ENCODE measurements around the gene BIN1.

Gene BIN1

DNA sequence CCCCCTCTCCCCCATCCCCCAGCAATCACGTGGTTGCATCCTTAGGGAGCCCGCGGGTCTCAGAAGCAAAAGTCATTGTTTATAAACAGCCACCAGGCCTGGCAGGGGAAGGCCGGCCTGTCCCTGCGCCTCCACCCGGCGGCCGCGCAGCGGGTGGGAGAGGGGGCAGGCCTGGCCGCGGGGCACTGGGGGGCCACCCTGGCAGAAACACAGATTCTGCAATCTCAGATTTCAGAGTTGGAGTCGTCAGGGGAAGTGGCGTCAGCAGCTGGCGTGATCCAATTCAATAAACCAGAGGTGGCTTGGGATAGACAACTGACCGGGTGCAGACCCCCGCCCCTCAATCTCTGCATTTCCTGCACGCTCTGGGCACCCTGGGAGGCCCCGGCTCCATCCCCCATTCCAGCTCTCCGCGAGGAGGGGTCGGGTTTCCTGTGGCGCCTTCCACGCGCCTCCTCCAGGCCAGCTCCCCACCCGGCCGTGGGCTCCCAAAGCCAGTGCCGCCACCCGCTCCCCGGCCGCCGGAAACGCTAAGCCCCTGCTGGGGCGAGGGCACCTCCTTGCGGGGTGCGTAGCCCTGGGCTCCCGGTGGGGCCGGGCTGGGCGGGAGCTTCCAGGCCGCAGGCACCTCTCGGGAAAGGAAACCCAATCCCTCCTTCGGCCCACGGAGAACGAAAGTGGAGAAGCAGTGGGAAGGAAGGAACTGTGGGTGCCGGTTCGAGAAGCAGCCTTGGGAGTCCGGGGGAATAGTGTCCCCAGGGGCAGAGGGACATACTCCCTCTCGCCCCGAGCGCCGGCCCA lies 1.1 kb downstream of the BIN1 start:
- no peak for DNase-seq (ENCODE audit: low read depth in 2 of 3, low spot score in 1 of 3)

DNA sequence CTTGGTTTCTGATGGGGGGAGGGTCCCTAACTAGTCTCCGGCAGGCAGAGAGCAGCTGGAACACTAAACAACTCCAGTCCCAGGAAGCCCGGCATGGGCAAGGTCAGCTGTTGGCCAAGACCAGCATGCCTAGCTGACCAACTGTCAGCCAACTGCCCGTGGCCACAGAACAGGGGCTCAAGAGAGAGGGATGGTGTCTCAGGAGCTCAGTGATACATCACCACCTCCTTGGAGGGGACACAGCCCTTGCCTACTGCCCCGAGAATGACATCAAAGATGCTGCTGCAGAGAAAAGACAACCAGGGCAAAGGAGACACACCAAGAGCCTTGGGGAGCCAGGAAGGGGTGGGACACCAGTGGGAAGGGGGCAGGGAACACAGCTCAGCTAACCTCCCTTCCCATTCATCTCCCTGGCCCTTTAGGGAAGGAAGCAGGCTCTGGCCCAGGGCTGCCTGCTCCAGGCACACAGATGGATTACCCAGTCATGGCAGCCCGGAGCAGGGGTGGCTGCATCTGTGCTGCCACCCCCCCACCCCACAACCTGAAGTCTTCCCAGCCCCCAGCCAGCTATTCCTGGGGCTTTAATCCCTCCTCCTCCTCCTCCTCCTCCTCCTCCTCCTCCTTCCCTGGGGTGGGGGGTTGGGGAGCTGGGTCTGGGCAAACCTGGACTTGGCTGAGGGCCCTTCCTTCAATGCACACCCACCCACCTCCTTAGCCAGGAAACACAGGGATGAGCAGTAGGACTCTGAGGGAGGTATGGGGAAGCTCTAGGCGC lies 1.9 kb downstream of the BIN1 start:
- no peak for DNase-seq (ENCODE audit: low read depth in 2 of 3, low spot score in 1 of 3)

DNA sequence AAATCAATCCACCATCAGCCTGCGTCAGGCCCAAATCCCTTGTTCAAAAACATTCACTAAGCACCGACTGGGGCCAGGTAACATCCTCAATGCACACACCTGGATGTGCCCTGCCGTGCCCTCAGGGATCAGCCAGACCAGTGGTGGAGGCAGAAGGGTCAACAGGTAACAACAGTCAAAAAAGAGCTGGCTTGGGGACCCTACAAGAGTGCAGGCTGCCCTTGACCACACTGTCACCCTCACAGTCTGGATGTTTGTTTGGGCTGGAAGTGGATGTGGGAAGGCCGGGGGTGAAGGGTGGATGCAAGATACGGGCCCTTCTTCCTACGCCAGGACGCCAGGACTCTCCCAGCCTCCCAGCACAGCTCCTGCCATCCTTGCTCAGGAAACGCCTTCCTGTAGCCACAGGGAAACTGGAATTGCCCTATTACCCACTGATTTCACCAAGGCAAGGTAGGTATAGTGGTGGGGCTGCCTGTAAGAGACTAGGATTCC lies 2.7 kb downstream of the BIN1 start:
- no peak for DNase-seq (ENCODE audit: low read depth in 2 of 3, low spot score in 1 of 3)

DNA sequence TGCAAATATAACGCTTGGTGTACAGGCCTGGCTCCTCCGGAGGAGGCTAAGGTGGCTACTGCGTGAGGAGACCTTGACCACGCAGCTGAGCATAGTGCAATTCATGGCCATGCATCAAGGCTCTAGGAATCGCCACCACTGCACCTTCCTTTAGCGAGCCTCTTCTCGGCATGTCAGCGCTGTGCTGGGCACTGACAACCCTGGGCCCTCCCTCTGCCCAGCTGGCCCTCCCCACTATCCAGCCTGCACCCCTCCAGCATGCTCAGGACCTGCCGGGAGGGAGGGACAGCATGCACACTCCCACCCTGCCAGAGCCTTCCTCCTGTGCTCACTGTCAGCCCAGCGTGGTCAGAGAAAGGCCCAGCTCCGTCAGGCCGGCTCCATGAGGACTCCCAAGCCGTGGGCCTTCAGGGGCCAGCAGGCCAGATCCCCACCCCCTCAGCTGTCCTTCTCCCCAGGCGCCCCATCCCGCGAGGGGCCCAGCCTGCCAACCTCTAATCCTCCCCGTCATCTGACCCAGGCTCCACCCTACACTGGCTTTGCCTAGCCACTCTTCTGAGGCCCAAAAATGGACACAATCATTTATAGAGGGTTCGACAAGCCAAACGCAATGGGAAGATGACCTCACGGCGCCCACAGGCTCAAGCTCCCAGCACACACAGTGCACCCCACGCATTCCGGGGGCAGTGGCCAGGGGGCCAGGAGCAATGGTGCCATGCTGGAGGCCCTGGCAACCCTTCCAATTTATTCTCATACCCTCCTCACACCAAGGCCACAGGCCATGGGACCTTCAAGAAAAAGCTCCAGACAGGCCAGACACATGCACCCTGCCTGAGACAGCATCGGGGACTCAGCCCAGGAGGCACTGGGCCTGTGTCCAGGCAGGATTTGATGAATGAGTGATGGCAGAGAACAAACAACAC lies 3.5 kb downstream of the BIN1 start:
- DNase-seq (ENCODE audit: low read depth in 2 of 3, low spot score in 1 of 3): no peak

DNA sequence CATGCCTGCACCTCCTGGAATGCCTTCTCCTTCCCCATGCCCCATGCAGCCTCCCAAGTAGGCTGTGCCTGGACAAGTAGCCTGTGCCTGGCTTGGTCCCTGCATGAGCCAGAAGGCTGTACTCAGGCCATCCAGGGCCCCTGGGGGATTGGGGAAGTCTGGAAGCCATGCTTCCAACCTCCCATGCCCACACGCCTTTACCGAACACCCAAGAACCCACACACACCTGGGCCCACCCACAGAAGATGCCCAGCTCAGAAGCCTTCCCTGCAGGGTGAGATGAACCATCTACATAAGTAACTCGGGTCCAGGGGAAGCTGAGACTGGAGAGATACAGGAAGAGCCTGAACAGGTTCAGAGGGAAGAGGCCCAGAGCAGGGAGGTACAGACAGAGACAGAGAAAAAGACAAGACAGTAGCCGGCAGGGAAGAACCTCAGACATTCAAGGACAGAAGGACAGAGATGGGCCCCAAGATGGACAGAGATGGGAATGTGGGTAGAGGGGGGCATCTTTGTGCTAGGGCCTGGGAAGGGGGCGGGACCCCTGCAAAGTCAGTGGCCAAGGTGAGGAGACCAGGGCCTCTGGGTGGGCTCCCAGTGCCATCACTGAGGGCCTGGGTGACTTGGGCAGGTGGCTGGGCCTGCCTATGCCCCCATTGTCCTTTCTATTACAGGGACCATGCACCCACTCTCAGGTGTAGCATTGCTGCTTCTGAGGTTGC lies 4.3 kb downstream of the BIN1 start:
- no peak for DNase-seq (ENCODE audit: low read depth in 2 of 3, low spot score in 1 of 3)

DNA sequence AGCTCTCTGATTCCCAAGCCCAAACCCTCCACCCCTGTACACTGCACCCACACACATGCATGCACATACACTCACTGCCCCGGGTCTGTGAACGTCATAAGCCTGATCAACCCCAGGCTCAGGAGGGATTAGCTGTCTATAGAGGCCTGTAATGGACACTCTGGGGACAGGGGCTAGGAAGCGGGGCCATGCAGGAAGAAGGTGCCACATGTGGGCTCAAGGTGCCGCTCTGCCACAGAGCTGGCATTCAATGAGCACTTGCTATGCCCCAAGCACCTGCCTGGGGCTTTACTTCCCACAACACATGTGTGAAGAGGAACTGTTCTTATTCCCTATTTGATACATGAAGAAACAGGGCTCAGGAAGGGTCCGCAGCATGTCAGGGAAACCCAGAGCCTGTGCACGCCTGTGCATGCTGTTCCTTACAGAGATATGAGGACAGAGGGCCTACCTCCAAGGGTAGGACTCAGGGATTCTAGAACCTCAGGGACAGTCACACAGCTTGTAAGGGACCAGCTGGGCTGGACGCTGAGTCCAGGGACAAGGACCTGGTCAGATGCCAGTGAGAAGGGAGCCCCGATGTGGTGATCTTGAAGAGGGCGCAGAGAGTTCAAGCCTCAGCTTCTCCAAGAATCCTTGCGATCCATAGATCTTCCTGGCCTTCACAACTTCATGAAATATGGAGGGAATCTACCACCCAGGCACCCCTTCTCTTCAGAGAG lies 5.0 kb downstream of the BIN1 start:
- DNase-seq (ENCODE audit: low read depth in 2 of 3, low spot score in 1 of 3): no peak

DNA sequence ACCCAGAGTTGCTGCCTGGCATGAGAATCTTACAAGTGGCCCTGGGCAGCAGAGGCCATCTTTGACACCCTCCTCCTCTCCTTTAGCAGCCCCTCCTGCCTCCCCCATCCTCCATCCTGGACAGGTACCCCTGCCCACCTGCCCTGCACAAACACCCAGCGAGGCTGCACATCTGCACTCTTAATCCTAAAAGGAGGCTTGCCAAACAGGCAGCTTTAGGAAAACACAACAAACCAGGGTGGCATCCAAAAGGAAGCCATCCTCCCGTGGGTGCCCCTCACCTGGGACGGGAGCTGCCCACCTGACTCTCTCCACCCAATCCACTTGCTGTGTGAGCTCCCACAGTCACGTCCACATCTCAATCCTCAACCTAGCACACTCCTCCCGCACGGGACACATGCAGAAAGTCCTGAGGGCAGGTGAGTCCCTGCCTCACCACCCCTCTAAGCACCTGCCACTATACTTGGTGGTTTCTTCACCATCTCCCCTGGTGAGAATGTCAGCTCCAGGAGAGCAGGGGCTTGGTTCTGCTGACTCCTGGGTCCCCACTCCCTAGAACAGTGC lies 5.8 kb downstream of the BIN1 start:
- no peak for DNase-seq (ENCODE audit: low read depth in 2 of 3, low spot score in 1 of 3)

DNA sequence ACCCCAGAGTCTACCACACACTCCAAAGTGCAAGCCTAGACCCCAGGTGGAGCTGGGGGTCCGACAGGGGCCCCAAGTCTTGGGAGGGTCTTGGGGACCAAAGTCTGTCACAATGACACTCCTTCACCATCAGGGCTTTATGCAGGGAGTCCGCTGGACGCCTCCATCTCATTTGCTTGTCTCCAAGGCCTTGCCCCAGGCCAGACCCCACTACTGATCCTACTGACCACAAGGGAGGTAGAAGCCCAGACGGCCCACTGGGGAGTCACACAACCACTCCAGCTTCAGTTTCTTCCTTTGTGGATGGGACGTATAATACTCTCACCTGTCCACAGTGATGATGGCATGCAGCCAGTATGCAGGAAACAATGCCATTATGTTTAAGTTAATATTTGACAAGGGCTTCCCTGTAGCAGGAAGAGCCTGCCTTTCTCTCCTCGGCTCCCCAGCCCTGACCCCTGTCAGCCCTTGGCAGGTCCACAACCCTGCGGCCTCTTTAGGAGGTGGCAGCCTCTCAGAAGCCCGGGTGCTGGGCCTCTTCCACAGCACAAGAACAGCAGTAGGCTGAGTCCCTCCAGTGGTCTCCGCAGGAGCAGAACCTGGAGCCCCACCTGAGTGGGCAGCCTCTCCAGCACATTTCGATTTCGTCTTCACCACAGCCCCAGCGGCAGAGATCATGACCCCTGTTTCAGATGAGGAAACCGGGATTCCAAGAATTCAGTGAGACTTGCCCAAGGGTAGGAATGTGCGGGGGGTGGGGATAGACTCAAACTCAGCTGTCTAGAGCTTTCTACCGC lies 6.5 kb downstream of the BIN1 start:
- no peak for DNase-seq (ENCODE audit: low read depth in 2 of 3, low spot score in 1 of 3)

DNA sequence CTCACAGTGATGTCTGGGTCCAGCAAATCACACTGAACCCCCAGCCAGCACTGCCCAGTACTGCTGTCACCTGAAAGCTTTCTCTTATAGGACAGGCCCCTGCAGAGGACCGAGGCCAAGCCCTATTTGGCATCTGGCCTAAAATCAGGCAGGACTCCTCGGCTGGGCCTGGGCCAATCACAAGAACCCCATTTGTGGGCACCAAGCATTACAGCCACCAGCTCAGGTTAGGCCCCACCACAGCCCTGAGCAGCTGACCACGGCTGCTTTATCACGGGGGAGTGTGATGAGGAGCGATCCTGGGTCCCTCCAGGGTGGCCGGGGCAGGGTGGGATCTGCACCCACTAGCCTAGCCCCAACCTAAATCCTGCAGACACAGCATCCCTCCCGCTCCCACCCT lies 8.2 kb downstream of the BIN1 start:
- DNase-seq (ENCODE audit: low read depth in 2 of 3, low spot score in 1 of 3): no peak

DNA sequence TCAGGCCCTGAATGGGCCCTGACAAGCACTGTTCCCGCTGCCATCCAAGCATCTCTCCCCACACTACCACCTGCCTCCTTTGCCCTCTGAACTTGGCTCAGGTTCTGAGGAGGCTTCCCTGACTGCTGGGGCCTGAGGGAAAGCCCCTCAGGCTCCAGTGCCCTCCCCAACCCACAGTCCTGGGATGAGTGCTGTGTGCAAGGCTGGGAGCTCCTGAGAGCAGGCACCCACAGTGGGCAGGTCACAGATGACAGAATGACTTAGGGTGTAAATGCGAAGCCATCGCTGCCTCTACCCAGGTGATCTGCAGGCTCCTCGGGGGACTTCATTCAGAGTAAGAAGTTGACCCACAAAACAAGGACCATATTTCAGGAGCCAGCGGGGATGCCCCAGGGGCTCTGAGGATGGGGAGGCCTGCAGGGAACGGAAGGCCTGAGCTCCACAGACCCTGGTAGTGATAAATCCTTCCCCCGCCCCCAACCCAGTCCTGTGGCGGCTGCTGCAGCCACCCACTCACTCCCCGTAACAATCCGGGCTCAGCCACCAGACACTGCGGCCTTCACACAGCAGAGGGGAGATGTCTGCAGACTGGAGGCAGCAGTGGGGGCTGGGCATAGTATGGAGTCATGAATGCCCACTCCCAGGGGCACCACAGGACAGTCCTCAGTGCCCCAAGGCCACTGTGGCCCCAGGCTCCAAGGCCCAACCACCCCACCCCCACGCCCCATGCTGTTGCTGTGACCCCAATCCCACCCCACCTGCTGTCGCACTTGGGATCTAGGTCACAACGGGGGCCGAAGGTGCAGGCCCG lies 8.9 kb downstream of the BIN1 start:
- DNase-seq (ENCODE audit: low read depth in 2 of 3, low spot score in 1 of 3): no peak

DNA sequence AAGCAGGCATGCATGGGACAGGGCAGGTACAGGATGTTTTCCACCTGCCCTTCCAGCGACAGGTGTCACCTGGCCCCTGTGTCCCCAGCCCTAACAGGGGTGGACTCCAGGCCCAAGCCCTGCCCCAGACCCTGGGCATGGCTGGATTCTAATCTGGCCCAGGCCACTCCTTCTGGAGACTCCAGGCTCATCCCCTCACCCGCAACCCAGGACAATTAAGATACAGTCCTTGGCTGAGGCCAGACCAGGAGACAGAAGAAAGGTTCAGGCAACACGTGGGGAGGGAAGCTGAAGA lies 9.5 kb downstream of the BIN1 start:
- no peak for DNase-seq (ENCODE audit: low read depth in 2 of 3, low spot score in 1 of 3)

DNA sequence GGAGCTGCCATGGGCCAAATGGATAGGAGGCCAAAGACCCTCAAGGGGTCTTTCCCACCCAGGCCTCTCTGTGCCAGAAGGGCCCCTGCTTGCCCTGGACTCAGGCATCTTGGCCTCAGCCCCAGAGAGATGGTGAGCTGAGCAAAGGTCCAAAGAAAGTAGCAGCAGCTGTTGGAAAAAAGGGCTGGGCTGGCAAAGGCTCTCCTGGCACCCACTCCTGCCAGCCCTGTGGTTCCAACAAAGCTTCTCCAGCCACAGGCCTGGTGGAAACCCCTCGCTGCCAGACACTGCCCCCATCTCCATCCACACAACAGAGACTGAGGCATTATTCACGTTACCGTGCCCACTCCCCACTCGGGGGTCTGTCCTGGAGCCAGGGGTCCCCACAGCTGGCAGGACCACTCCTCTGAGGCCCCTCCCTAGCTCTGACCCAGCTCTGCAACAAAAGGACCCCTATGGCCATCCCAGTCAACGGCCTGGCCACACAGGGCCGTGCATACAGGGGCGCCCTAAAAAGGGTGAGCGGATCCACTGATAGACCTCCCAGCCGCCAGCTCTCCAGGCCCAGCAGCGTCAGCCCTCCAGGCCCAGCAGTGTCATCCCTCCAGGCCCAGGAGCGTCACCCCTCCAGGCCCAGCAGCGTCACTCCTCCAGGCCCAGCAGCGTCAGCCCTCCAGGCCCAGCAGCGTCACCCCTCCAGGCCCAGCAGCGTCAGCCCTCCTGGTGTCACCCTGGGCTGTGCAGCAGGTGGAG lies 10.1 kb downstream of the BIN1 start:
- no peak for DNase-seq (ENCODE audit: low read depth in 2 of 3, low spot score in 1 of 3)

DNA sequence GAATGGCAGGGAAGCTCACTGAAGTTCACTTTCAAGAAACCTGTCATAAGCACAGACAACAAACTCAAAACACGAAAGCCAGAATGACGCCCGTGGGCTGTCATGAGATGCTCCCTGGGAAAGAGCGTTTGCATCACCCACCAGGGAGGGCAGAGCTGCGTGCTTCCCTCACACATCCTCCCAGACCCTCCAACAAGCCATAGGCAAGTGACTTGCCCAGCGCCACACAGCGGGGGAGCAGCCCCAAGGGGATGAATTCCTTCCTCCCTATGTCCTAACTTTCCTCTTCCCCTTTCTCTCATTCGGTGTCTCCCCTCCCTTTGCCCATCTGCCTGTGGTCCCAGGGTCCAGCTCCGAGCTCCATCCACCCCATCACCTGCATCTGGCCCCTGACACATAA lies 10.7 kb downstream of the BIN1 start:
- DNase-seq (ENCODE audit: low read depth in 2 of 3, low spot score in 1 of 3): no peak

DNA sequence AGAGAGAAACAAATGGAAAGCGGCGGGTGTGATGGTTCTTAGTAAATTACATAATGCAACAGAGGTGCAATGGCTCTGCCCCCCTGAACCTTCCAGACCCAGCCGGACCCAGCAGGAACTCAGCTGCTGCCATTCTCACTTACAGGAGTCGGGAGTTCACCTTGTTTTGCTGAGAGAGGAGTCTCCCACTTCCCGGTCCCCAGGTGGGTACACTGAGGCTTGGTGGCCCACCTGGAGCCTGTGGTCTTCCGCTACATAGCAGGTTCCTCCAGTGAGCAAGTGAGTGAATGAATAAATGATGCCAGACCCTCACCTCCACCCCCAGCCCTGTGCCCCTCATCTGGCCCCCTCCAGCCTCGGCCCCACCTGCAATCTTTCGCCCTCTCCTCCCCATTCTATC lies 11.2 kb downstream of the BIN1 start:
- DNase-seq (ENCODE audit: low read depth in 2 of 3, low spot score in 1 of 3): no peak

DNA sequence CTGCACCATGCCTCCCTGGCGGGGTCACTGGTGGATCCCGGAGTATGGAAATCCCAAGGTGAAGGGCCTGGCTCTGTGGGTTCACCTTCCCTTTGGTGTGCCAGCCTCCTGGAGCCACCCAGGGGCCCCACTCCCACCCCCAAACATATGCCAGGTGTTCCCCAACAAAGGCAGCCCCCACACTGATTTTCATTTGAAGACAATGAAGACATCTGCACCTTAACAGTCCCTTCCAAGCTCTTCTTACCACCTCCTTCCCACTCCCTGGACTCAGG lies 11.7 kb downstream of the BIN1 start:
- DNase-seq (ENCODE audit: low read depth in 2 of 3, low spot score in 1 of 3): no peak

DNA sequence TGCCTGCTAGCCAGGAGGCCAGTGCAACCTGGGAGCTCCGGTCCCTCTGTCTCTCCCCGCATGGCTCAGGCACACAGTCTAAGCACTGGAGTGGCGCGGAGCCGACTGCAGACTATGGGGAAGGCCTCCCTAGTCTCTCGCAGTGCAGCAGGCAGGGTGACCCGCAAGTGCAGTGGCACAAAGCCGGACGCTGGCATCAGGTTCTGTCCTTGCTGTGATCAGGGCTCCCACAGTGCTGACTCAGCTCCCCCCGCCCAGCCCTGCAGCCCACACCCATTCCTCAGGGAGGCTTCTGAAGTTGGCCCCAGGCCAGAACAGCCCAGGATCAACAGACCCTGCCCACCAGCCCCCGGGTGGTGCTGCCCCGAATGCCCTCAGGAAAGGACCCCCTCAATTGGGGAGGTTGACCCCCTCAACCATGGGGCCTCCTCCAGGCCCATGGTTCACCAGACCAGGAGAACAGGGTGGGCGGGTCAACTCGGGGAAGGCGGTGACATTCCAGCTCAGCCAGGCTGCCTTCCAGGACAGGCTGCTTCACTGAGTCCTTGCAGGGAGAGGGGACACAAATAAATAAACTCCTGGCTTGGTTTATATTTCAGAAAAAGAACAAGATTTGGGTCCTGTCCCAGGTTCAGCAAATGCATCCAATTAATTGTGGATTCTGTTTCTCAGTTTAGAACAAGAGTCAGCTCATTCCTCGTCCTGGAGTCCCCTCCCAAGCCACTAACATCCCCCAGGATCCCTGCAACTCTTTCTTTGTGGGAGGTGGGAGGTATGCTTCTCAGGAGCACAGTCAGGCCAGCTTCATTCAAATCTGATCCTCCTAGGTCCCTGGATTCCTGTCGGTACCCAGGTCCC lies 12.2 kb downstream of the BIN1 start:
- no peak for DNase-seq (ENCODE audit: low read depth in 2 of 3, low spot score in 1 of 3)

DNA sequence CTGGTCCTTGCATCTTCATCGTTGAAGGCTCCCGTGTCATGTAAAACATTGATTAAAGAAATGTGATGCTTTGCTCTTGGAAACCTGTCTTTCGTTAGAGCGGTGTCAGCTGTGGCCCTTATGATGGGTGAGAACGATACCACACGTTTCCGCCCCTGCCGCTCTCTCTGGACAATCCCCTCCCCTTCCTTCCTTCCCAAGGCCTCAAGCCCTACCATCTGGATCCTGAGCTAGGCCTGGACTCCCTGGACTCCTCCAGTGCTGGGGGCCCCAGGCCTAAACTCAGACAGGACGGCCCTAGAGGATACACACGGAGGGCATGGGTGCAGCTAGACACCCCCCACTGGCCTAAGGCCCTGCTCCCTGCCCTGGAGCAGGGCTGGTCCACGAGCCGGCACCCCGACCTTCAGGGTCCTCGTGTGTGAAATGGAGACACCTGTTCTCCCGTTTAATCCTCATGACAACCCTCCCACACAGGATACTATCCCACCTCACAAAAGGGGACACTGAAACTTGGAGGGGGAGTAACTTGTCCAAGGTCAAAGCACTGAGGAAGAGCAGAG lies 13.2 kb downstream of the BIN1 start:
- no peak for DNase-seq (ENCODE audit: low read depth in 2 of 3, low spot score in 1 of 3)
